T follicular helper cell (primary cell): ENCODE measurements around the gene COA5.

Experiments
- DNase-seq: peaks from one replicate; pipeline ENCODE4 v3.0.0-alpha.2; 2020; ENCODE audit warnings: low read depth

Gene COA5

GRCh38 chr2:98551316-98551715, 57.0 kb downstream of the COA5 start:
- no peak for DNase-seq

DNA sequence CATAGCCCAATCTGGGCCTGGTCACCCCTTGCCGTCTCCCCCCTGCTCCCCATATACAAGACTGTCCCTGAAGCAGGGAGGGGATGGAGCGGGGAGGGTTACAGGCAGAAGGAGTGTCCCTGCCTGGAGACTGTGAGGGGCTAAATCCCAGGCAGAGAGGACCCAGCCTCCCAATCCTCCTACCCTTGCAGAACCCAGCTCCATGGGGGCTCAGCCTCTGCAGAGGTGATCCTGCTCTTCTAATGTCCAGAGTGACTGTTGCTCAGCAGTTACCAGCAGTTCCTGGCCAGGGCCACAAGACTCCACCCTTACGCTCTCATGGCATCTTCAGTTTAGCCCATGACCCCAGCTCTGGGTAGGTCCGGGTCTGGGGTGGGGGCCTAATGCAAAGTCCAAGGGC, 58.1 kb downstream of the COA5 start:
- no peak for DNase-seq
